GM23338 (cell line): ENCODE data around the gene USP24. TPM values are rescaled to one million over a fixed set of nuclear protein-coding genes. Genes with fewer than 3 reads are reported as not detected.

Source experiments
- ATAC-seq: fragments of 200-7000 bp; cut with Tn5 transposase; 3 replicates; pipeline ENCODE4 v1.9.1; 2020
- DNase-seq: peaks from one replicate; pipeline ENCODE4 v3.0.0-alpha.2; 2015; ENCODE audit warnings: low spot score
- H2AFZ ChIP-seq: fragments of 200-600 bp; sonication (generic); 2 replicates; pipeline ENCODE4 v1.8.0; 2016; ENCODE audit warnings: antibody characterized with exemption, mild to moderate bottlenecking, moderate library complexity
- H3F3A ChIP-seq: fragments of 200-600 bp; sonication (generic); replicated peaks from 2 replicates; pipeline ENCODE4 v1.8.0; 2017; ENCODE audit warnings: antibody characterized with exemption, mixed run types, low read depth
- H3K27ac ChIP-seq: fragments of 200-600 bp; sonication (generic); 2 replicates; pipeline ENCODE4 v1.6.1; 2016; ENCODE audit warnings: low read depth
- H3K27me3 ChIP-seq: fragments of 200-600 bp; sonication (generic); 2 replicates; pipeline ENCODE4 v1.8.0; 2016; ENCODE audit warnings: mild to moderate bottlenecking, mixed run types, moderate library complexity; ENCODE audit not compliant: insufficient read depth
- H3K36me3 ChIP-seq: fragments of 200-600 bp; sonication (generic); 2 replicates; pipeline ENCODE4 v1.8.0; 2016; ENCODE audit warnings: mild to moderate bottlenecking; ENCODE audit not compliant: insufficient read depth
- H3K4me1 ChIP-seq: fragments of 200-600 bp; sonication (generic); 2 replicates; pipeline ENCODE4 v1.8.0; 2016; ENCODE audit warnings: mild to moderate bottlenecking, moderate library complexity; ENCODE audit not compliant: insufficient read depth
- H3K4me2 ChIP-seq: fragments of 200-600 bp; sonication (generic); 2 replicates; pipeline ENCODE4 v1.7.1; 2017; ENCODE audit warnings: mixed run types
- H3K4me3 ChIP-seq: fragments of 200-600 bp; sonication (generic); 2 replicates; pipeline ENCODE4 v1.6.1; 2016; ENCODE audit warnings: mixed run types
- H3K79me2 ChIP-seq: fragments of 200-600 bp; sonication (generic); replicated peaks from 2 replicates; pipeline ENCODE4 v1.8.0; 2017; ENCODE audit warnings: mild to moderate bottlenecking; ENCODE audit not compliant: insufficient read depth
- H3K9me2 ChIP-seq: fragments of 200-600 bp; sonication (generic); 2 replicates; pipeline ENCODE4 v1.8.0; 2017; ENCODE audit not compliant: insufficient read depth
- H4K20me1 ChIP-seq: fragments of 200-600 bp; sonication (generic); replicated peaks from 2 replicates; pipeline ENCODE4 v1.8.0; 2017; ENCODE audit warnings: mild to moderate bottlenecking; ENCODE audit not compliant: insufficient read depth
- H3K27ac Mint-ChIP-seq: 2 replicates; pipeline ENCODE4 v1.8.0; 2020; ENCODE audit warnings: inconsistent platforms, mild to moderate bottlenecking, moderate library complexity, mixed read lengths
- H3K27me3 Mint-ChIP-seq: 3 replicates; pipeline ENCODE4 v1.8.0; 2022; ENCODE audit warnings: low read depth, mild to moderate bottlenecking, moderate library complexity, mixed read lengths, inconsistent platforms; ENCODE audit not compliant: insufficient read depth, poor library complexity
- H3K36me3 Mint-ChIP-seq: 3 replicates; pipeline ENCODE4 v1.8.0; 2021; ENCODE audit warnings: low read depth, mild to moderate bottlenecking, inconsistent platforms, moderate library complexity, mixed read lengths
- H3K4me1 Mint-ChIP-seq: 3 replicates; pipeline ENCODE4 v1.8.0; 2020; ENCODE audit warnings: mild to moderate bottlenecking, inconsistent platforms, mixed read lengths
- H3K4me3 Mint-ChIP-seq: 3 replicates; pipeline ENCODE4 v1.8.0; 2021; ENCODE audit warnings: moderate library complexity, mild to moderate bottlenecking, inconsistent platforms, mixed read lengths
- H3K9me3 Mint-ChIP-seq: 3 replicates; pipeline ENCODE4 v1.8.0; 2020; ENCODE audit warnings: moderate library complexity, mild to moderate bottlenecking, inconsistent platforms, mixed read lengths
- CREB1 ChIP-seq: fragments of 250-450 bp; sonication (Bioruptor Pico); IDR thresholded peaks from 2 replicates; pipeline ENCODE4 v1.5.0; 2020; ENCODE audit warnings: low read depth, mild to moderate bottlenecking, moderate library complexity
- EZH2 ChIP-seq: fragments of 200-600 bp; sonication (generic); IDR thresholded peaks from one replicate; pipeline ENCODE4 v1.8.0; 2017; ENCODE audit warnings: antibody characterized with exemption, mild to moderate bottlenecking, low read depth; ENCODE audit not compliant: unreplicated experiment
- POLR2AphosphoS5 ChIP-seq: IDR thresholded peaks from 2 replicates; pipeline ENCODE4 v1.6.1; 2016; ENCODE audit warnings: antibody characterized with exemption, low read depth
- REST ChIP-seq: IDR thresholded peaks from one replicate; pipeline ENCODE4 v1.6.1; 2018; ENCODE audit warnings: antibody characterized with exemption; ENCODE audit not compliant: unreplicated experiment
- STAT1 ChIP-seq: IDR thresholded peaks from one replicate; pipeline ENCODE4 v1.6.1; 2016; ENCODE audit warnings: antibody characterized with exemption; ENCODE audit not compliant: unreplicated experiment
- ZNF114 ChIP-seq: fragments of 250-450 bp; sonication (Bioruptor Pico); IDR thresholded peaks from 2 replicates; pipeline ENCODE4 v1.5.0; 2020; ENCODE audit warnings: mild to moderate bottlenecking, moderate library complexity
- ZNF331 ChIP-seq: fragments of 250-450 bp; sonication (Bioruptor Pico); IDR thresholded peaks from 2 replicates; pipeline ENCODE4 v1.5.0; 2020; ENCODE audit warnings: low read depth, mild to moderate bottlenecking, moderate library complexity
- polyA plus RNA-seq: library from polyadenylated mRNA; unstranded; fragments of >200 nt; fragmentation: Nextera tagmentation; extraction: Ambion mirVana; gene quantifications from 2 replicates; pipeline ENCODE4 v1.2.1, GENCODE V29; 2016
- total RNA-seq: library from RNA; depleted of rRNA; stranded (reverse); fragments of >200 nt; shearing (Covaris generic); gene quantifications from 2 replicates; pipeline ENCODE4 v1.2.3, GENCODE V29; 2014

Gene USP24
- total and polyA plus RNA-seq, 2 experiments from 2014 or later = 12.1 to 32.6 TPM

GRCh38 chr1:55217226-55217986, 2.2 kb upstream of the USP24 start:
- Mint-ChIP-seq H3K9me3 (no peaks in the 10 kb centered on the region; the same call in 2 of the 3 replicates), H3K4me1 (peaks cover 32% of the 10 kb centered on the region), H3K4me3 (no peak overlapping the region), H3K36me3 (peaks cover 5% of the 10 kb centered on the region; the same call in 1 of the 3 replicates), H3K27ac (no peak overlapping the region), H3K27me3 (peaks cover 20% of the 10 kb centered on the region)
- H2AFZ ChIP-seq = no peak overlapping the region
- H3K4me2 ChIP-seq = peak overlapping the region; percentile 84; the same call in 1 of the 2 replicates
- peaks cover 29% of the 10 kb centered on the region for H3K4me1 ChIP-seq
- ATAC-seq (no peak), DNase-seq (no peak)
- H3K27ac ChIP-seq = no peak overlapping the region
- H3K79me2 ChIP-seq = peaks cover 20% of the 10 kb centered on the region
- H3K4me3 ChIP-seq = no peak overlapping the region
- no peaks in the 10 kb centered on the region for H3K9me2 ChIP-seq
- TF ChIP-seq REST (no peak), ZNF331 (CRISPR knock-in tag) (no peak)
- H3K36me3 ChIP-seq = no peaks in the 10 kb centered on the region
- H4K20me1 ChIP-seq = peaks cover 2% of the 10 kb centered on the region; the same call in 1 of the 2 replicates
- peaks cover 13% of the 10 kb centered on the region for H3K27me3 ChIP-seq
- H3F3A ChIP-seq = no peaks in the 10 kb centered on the region

GRCh38 chr1:55216096-55216495, 932 bp upstream of the USP24 start:
- Histone ChIP-seq H3K27me3 (peaks cover 13% of the 10 kb centered on the region), H3K9me2 (no peaks in the 10 kb centered on the region), H3F3A (no peaks in the 10 kb centered on the region), H3K4me3 (peak overlapping the region; percentile 76), H2AFZ (peak overlapping the region; percentile 61), H3K27ac (peak overlapping the region; percentile 88), H3K4me2 (peak overlapping the region; percentile 84), H4K20me1 (peaks cover 6% of the 10 kb centered on the region; the same call in 1 of the 2 replicates), H3K36me3 (no peaks in the 10 kb centered on the region), H3K4me1 (peaks cover 43% of the 10 kb centered on the region), H3K79me2 (peaks cover 33% of the 10 kb centered on the region)
- peaks cover 45% of the 10 kb centered on the region for H3K4me1 Mint-ChIP-seq
- peak overlapping the region; percentile 94 for H3K27ac Mint-ChIP-seq
- DNase-seq = peak; percentile 30
- H3K36me3 Mint-ChIP-seq = peaks cover 5% of the 10 kb centered on the region; the same call in 1 of the 3 replicates
- no peaks in the 10 kb centered on the region; the same call in 2 of the 3 replicates for H3K9me3 Mint-ChIP-seq
- no peak for ATAC-seq
- TF ChIP-seq ZNF331 (CRISPR knock-in tag) = no peak
- H3K27me3 Mint-ChIP-seq = peaks cover 20% of the 10 kb centered on the region
- H3K4me3 Mint-ChIP-seq = peak overlapping the region; percentile 88

- Histone ChIP-seq H3K4me3 (peak overlapping the region; percentile 76), H3K9me2 (no peaks in the 10 kb centered on the region), H2AFZ (no peak overlapping the region), H3K27me3 (peaks cover 13% of the 10 kb centered on the region), H3K79me2 (peaks cover 46% of the 10 kb centered on the region), H4K20me1 (peaks cover 9% of the 10 kb centered on the region; the same call in 1 of the 2 replicates), H3K36me3 (no peaks in the 10 kb centered on the region), H3K4me1 (peaks cover 47% of the 10 kb centered on the region), H3K4me2 (peak overlapping the region; percentile 84), H3F3A (no peaks in the 10 kb centered on the region), H3K27ac (peak overlapping the region; percentile 88)
- H3K36me3 Mint-ChIP-seq = peaks cover 5% of the 10 kb centered on the region; the same call in 1 of the 3 replicates
- H3K4me1 Mint-ChIP-seq = peaks cover 55% of the 10 kb centered on the region
- no peak overlapping the region for H3K27ac Mint-ChIP-seq
- no peaks in the 10 kb centered on the region; the same call in 2 of the 3 replicates for H3K9me3 Mint-ChIP-seq
- DNase-seq (peak; percentile 62), ATAC-seq (peak; percentile 18)
- peak overlapping the region; percentile 88; the same call in 2 of the 3 replicates for H3K4me3 Mint-ChIP-seq
- peaks cover 20% of the 10 kb centered on the region for H3K27me3 Mint-ChIP-seq
- TF ChIP-seq ZNF114 = no peak
- no peak for TF ChIP-seq EZH2
- TF ChIP-seq STAT1 = no peak
- TF ChIP-seq POLR2AphosphoS5 = no peak
- no peak for TF ChIP-seq ZNF331 (CRISPR knock-in tag)
- no peak for TF ChIP-seq REST
- no peak for TF ChIP-seq CREB1
Observed at GRCh38 chr1:55214934-55215193, 300 bp downstream of the USP24 start.
